IPS-20b (cell line): ENCODE results near the gene PAGE4.

ENCODE experiments used
- H3K27ac ChIP-seq: one replicate; pipeline ENCODE4 v1.5.1; 2013; ENCODE audit warnings: low read length
- H3K27me3 ChIP-seq: 2 replicates; pipeline ENCODE4 v1.6.1; 2013; ENCODE audit warnings: mild to moderate bottlenecking, low read length, inconsistent platforms; ENCODE audit not compliant: insufficient read depth
- H3K36me3 ChIP-seq: 2 replicates; pipeline ENCODE4 v1.6.1; 2013; ENCODE audit warnings: low read depth, mild to moderate bottlenecking, inconsistent platforms, low read length, moderate library complexity; ENCODE audit not compliant: insufficient read depth
- H3K4me1 ChIP-seq: 2 replicates; pipeline ENCODE4 v1.6.1; 2013; ENCODE audit warnings: mild to moderate bottlenecking, control low read depth, inconsistent platforms, low read length, moderate library complexity; ENCODE audit not compliant: insufficient read depth
- H3K4me3 ChIP-seq: 2 replicates; pipeline ENCODE4 v1.5.1; 2013; ENCODE audit warnings: mild to moderate bottlenecking, low read length, inconsistent platforms
- H3K9ac ChIP-seq: 2 replicates; pipeline ENCODE4 v1.6.1; 2013; ENCODE audit warnings: low read depth, mild to moderate bottlenecking, inconsistent platforms, low read length, moderate library complexity
- H3K9me3 ChIP-seq: 2 replicates; pipeline ENCODE4 v1.6.1; 2013; ENCODE audit warnings: mild to moderate bottlenecking, low read depth, low read length, inconsistent platforms; ENCODE audit not compliant: insufficient read depth

PAGE4 gene

GRCh38 chrX:49845701-49846403, 16.7 kb downstream of the PAGE4 start:
- Histone ChIP-seq H3K9ac (no peak overlapping the region), H3K27me3 (no peaks in the 10 kb centered on the region), H3K4me1 (no peaks in the 10 kb centered on the region), H3K4me3 (no peak overlapping the region), H3K36me3 (no peaks in the 10 kb centered on the region), H3K9me3 (no peaks in the 10 kb centered on the region), H3K27ac (no peak overlapping the region)

DNA sequence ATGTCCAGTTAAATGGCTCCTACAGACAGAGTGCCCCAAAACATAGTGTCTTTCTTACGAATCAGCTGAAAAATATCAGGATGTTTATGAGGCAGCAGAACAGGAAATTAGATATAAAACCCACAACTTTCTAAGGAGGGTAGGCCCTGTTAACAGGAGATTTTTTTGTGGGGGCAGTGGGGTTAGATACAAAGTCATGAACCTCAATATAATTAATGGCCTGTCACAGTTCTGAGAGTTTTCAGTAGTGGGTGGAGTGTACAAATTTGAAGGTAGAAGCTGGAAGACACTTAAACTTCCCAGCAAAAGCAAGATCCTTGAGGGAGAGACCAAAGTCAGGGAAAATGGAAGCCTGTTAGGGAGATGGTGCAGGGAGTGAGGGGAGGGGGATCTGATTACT, 17.4 kb downstream of the PAGE4 start:
- Histone ChIP-seq H3K36me3 (no peaks in the 10 kb centered on the region), H3K4me1 (no peaks in the 10 kb centered on the region), H3K27me3 (no peaks in the 10 kb centered on the region), H3K9ac (no peak overlapping the region), H3K9me3 (no peaks in the 10 kb centered on the region), H3K27ac (no peak overlapping the region), H3K4me3 (no peak overlapping the region)

GRCh38 chrX:49848275-49848674, 19.2 kb downstream of the PAGE4 start:
- H3K27me3 ChIP-seq: no peaks in the 10 kb centered on the region
- H3K27ac ChIP-seq: no peak overlapping the region
- H3K36me3 ChIP-seq: no peaks in the 10 kb centered on the region
- no peak overlapping the region for H3K9ac ChIP-seq
- no peaks in the 10 kb centered on the region for H3K4me1 ChIP-seq
- no peaks in the 10 kb centered on the region for H3K9me3 ChIP-seq
- H3K4me3 ChIP-seq: no peak overlapping the region

DNA sequence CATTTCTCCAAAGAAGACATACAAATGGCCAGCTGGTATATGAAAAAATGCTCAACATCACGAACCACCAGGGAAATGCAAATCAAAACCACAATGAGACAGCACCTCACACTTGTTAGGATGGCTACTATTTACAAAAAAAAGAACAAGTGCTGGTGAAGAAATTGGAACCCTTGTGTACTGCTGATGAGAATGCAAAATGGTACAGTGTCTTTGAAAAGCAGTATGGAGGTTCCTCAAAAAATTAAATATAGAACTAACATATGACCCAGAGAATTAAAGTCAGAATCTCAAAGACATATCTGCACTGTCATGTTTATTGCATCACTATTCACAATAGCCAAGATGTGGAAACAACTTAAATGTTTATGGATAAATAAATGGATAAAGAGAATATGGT, 20.9 kb downstream of the PAGE4 start:
- no peaks in the 10 kb centered on the region for H3K36me3 ChIP-seq
- H3K27ac ChIP-seq: no peak overlapping the region
- no peak overlapping the region for H3K9ac ChIP-seq
- H3K27me3 ChIP-seq: no peaks in the 10 kb centered on the region
- no peaks in the 10 kb centered on the region for H3K9me3 ChIP-seq
- no peak overlapping the region for H3K4me3 ChIP-seq
- H3K4me1 ChIP-seq: no peaks in the 10 kb centered on the region

GRCh38 chrX:49853661-49854060, 24.6 kb downstream of the PAGE4 start:
- no peaks in the 10 kb centered on the region for H3K27me3 ChIP-seq
- H3K27ac ChIP-seq: no peak overlapping the region
- H3K9me3 ChIP-seq: no peaks in the 10 kb centered on the region
- H3K4me3 ChIP-seq: no peak overlapping the region
- no peaks in the 10 kb centered on the region for H3K36me3 ChIP-seq
- no peaks in the 10 kb centered on the region for H3K4me1 ChIP-seq
- no peak overlapping the region for H3K9ac ChIP-seq

- Histone ChIP-seq H3K27ac (no peak overlapping the region), H3K27me3 (no peaks in the 10 kb centered on the region), H3K9ac (no peak overlapping the region), H3K4me3 (no peak overlapping the region), H3K36me3 (no peaks in the 10 kb centered on the region), H3K4me1 (no peaks in the 10 kb centered on the region), H3K9me3 (no peaks in the 10 kb centered on the region)
Observed at GRCh38 chrX:49856819-49857218, 27.7 kb downstream of the PAGE4 start.

DNA sequence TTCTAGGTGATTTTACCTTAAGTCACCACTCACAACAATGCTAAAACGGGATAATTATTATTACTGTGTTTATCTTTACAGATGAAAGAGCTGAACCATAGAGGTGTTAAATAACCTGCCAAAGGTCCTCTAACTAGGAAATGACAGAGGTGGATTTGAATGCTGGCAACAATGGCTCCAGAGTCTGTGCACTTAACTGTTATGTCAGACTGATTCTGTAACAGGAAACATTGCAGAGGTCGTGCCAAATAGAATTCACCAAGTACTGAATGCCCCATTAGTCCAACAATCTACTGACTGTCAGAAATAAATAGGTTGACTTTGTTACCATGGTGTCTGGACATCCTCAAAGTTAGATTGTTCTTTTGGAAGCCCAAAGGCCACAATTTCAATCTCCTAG, 29.2 kb downstream of the PAGE4 start:
- no peaks in the 10 kb centered on the region for H3K27me3 ChIP-seq
- H3K4me3 ChIP-seq: no peak overlapping the region
- H3K9me3 ChIP-seq: no peaks in the 10 kb centered on the region
- no peaks in the 10 kb centered on the region for H3K36me3 ChIP-seq
- no peak overlapping the region for H3K27ac ChIP-seq
- H3K4me1 ChIP-seq: no peaks in the 10 kb centered on the region
- no peak overlapping the region for H3K9ac ChIP-seq

GRCh38 chrX:49859491-49859890, 30.4 kb downstream of the PAGE4 start:
- Histone ChIP-seq H3K9me3 (no peaks in the 10 kb centered on the region), H3K27ac (no peak overlapping the region), H3K4me3 (no peak overlapping the region), H3K4me1 (no peaks in the 10 kb centered on the region), H3K27me3 (no peaks in the 10 kb centered on the region), H3K9ac (no peak overlapping the region), H3K36me3 (no peaks in the 10 kb centered on the region)

DNA sequence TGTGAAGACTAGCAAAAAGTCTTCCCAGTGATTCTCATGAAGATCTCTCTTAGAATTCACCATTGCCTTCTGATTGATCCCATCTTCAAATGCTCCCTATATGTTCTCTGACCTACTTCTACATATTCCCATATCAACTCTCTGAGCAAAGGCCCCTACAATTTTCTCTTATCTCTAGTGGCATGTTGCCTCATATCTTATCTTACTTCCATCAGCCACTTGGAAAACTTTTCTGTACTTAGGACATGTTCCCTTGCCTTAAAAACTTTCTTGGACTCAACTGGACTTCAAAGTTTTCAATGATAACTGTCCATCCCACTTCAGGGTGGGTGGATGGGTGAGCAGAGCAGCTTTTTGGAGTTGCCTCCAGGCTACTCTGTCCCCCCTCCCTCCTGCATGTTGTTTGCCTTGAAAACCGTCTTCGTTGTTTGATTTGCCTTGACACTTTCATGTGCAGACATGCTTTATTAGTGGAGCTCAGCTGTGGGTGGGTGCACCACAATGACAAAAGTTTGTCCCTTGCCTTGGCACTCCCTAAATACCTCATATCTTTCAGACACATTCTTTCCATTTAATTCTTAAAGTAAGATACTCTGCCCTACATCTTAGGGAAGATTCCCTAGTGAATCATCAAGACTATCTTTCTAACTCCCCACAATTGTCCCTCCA, 31.9 kb downstream of the PAGE4 start:
- no peak overlapping the region for H3K9ac ChIP-seq
- H3K4me1 ChIP-seq: no peaks in the 10 kb centered on the region
- no peaks in the 10 kb centered on the region for H3K9me3 ChIP-seq
- no peaks in the 10 kb centered on the region for H3K27me3 ChIP-seq
- H3K27ac ChIP-seq: no peak overlapping the region
- H3K4me3 ChIP-seq: no peak overlapping the region
- H3K36me3 ChIP-seq: no peaks in the 10 kb centered on the region

- Histone ChIP-seq H3K4me1 (no peaks in the 10 kb centered on the region), H3K4me3 (no peak overlapping the region), H3K36me3 (no peaks in the 10 kb centered on the region), H3K27ac (no peak overlapping the region), H3K9me3 (no peaks in the 10 kb centered on the region), H3K9ac (no peak overlapping the region), H3K27me3 (no peaks in the 10 kb centered on the region)
Observed at GRCh38 chrX:49862093-49862492, 33.0 kb downstream of the PAGE4 start.

GRCh38 chrX:49868739-49869138, 39.6 kb downstream of the PAGE4 start:
- no peaks in the 10 kb centered on the region for H3K4me1 ChIP-seq
- no peaks in the 10 kb centered on the region for H3K9me3 ChIP-seq
- no peaks in the 10 kb centered on the region for H3K27me3 ChIP-seq
- no peak overlapping the region for H3K9ac ChIP-seq
- H3K4me3 ChIP-seq: no peak overlapping the region
- H3K36me3 ChIP-seq: no peaks in the 10 kb centered on the region
- no peak overlapping the region for H3K27ac ChIP-seq

- H3K4me3 ChIP-seq: no peak overlapping the region
- no peak overlapping the region for H3K27ac ChIP-seq
- H3K27me3 ChIP-seq: peaks cover 11% of the 10 kb centered on the region
- H3K4me1 ChIP-seq: no peaks in the 10 kb centered on the region
- no peaks in the 10 kb centered on the region for H3K9me3 ChIP-seq
- H3K36me3 ChIP-seq: no peaks in the 10 kb centered on the region
- no peak overlapping the region for H3K9ac ChIP-seq
Observed at GRCh38 chrX:49876750-49877149, 47.6 kb downstream of the PAGE4 start.
